Measurements from ENCODE around the gene RBM12.

The RBM12 gene

DNA sequence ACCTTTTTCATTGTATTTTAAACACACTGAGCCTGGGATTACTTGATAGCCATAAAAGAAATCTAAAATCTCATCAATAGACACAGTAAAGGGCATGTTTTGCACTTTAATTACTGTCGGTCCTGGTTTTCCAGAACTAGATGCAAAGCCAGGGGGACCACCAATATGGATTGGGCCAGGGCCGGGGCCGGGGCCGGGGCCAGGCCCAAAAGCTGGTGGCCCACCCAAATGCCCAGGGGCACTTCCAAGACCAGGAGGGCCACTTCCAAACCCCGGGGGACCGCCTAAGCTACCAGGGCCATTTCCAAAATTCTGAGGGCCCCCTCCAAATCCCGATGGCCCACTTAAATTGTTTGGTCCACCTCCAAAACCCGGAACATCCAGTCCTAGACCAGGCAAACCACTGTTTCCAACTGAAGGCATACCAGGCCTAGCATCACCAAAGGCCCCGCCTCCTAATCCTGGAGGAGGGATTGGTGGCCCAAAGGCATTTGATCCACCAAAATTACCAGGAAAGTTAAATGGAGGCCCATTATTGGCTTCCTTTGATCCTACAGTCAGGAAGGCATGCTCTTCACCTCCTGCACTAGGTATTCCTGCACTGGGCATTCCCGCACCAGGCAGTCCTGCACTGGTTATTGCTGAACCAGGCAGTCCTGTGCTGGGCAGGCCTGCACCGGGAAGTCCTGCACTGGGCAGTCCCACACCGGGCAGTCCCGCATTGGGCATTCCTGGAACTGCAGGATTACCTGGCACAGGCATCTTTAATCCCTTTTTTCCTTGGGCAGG lies 11.9 kb downstream of the RBM12 start:
- DNase-seq = no peak

DNA sequence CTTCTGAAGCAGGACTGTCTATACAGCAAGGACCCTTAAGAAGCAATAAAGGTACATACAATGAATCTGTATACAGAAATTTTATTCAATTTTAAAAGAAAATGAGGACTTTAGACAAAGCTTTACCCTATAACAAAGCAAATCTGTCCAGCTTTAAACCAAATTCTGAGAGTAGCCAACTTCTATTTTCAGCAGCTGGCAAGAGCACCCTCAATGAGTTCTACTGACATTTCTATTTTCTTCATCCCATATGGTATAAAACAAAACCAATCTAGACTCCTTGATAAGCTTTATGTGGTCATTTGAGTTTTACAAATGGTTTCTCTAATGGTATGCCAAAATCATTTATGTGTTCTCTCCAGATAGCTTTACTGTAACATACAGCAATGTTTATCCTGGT lies 12.7 kb downstream of the RBM12 start:
- no peak for DNase-seq

DNA sequence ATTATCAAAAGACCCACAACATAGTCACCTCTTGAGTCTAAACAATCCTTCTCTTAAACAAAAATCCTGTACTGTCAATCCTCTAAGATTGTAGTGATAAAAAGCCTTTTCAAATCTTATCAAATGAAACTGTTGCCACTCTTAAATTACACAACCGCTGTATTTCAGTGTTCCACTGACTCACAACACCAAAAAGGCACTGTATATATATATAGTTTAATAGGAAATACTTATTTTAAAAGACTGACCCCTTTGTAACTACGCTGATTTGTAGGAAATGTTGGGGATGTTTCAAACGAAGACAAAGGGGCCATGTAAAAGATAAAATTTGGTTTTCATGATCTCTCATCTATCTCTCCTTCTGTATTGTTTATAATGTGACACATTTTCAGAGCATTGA lies 14.1 kb downstream of the RBM12 start:
- DNase-seq = no peak

DNA sequence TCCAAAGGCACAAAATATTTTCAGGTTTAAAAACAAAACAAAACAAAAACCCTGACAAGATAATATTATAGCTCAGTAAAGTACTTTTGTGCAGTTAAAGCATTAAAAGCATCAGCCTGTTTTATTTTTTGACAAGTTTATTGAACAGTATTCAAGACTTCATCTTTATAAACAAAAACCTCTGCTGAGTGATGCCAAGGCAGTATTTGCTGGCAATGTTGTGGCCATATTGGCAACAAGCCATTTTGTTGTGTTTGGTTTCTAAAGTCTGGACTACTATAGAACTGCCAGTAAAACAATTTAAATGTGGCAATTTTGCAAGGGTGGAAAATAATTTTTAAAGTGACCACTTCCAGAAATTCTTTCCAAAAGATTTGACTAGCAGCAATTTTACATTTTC lies 15.9 kb downstream of the RBM12 start:
- DNase-seq = no peak

DNA sequence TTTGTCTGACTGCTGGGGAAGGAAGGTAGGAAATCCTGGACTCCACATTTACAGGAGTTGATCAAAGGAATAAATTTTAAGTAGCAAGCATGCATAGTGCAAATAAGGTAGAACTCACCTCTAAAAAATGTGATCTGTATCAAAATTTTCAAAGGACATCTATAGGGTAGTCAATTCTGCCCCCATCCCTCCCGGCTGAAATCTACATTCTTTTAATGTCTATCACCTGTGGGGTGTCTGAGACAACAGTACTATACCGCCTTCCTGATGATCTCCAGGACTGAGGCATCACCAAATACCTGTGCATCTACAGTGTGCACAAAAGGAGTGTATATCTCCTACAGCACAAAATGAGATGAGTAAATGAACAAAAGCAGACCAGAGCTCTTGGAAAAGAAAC lies 19.9 kb downstream of the RBM12 start:
- no peak for DNase-seq

DNA sequence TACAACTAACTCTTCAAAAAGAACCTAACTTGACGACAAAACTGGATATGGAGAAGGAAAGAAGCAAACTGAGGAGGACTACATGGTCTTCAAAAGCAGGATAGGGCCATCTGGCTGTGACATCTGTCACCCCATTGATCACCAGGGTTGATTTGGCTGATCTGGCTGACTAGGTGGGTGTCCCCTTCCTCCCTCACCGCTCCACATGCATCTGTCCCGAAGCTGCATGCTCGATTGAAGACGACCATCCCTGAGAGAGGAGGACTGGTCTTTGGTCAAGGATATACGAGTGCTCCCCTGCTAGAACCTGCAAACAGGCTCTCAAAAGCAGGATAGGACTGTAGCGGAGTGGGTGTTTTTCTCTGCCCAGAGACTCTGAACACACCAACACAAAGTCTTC lies 21.7 kb downstream of the RBM12 start:
- no peak for DNase-seq

DNA sequence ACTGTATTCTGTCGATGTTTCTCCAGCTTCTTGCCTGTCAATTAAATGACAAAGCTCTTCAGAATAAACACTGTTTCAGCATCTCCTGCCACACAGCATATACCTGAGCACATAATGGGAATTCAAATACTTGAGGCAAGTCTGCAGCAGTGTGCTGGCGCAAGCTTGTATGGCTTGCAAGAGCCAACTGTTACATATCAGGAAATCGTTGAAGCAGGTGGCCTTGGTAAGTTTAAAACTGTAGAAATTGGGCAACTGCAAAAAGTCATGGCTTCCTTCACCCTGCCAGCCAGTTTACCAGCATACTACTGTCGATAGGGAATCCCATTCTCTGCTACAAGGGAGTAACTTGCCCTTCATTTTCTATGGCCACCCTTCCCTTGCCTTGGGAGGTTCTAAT lies 23.0 kb downstream of the RBM12 start:
- no peak for DNase-seq

DNA sequence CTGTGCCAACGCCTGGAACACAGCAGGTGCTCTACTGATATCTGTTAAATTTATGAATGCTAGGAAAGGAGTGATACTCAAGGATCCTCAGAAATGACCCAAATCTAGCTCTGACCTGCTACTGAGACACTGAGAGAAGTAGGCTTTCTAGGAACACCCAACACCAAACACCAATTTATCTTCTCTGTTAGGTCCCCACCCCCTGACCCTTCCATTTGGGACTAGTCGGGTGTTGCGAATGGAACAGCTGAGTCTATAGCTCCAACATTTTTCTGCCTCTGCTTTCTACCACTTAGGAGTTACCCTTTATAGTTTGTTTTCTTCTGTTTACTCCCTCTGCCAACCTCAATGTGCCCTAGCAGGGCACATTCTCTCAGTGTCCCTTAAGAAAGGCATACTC lies 24.0 kb downstream of the RBM12 start:
- no peak for DNase-seq

DNA sequence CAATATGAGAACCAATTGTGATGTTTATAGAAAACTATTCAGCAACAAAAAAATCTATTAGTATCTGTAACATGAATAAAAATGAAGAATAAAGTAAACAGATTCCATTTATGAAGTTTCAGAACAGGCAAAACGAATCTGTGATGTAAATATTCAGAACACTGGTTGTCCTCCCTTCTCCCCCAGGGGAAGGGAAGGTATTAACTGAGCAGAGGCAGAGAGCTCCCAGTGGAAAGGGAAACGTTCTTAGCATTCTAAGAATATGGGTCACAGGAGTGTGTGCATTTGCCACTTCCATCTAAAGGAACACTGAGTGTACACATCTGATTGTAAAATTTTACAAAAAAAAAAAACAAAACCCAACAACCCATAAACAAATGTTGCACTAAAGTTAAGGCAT lies 25.9 kb downstream of the RBM12 start:
- DNase-seq = no peak

DNA sequence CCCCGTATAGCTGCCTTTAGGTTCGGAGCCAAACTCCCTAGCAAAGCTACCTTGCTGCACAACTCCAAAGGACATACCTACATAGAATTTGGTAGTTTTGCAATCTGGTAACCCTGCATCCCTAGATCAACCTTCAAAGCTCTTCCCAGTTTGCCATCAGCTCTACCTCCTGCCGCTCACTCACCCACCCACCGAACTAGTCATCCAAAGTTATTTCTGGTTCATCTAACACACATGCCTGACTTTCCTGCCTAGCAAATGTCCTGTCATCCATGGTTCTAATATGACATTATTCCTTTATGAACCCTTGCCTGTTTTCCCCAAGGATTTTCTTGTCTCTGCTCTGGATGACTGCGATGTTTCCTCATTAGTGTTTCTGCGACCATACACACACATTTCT lies 27.4 kb downstream of the RBM12 start:
- DNase-seq = no peak

DNA sequence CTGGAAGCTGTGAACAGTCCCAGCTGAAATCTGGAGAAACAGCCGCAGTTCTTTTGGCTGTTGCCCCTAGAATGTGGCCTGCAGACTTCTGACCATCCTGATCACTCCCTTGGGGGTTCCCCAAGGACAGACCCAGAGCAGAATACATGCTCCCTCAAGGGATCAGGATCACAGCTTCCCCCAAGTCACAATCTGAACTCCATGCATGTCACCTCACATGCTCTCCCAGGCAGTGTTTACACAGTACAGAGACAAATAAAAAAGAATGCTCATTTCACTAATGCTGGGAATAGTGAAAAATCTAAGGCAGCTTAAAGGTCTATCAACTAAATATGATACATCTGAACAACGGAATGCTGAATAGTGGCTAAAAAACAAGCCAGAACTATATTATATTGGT lies 28.6 kb downstream of the RBM12 start:
- DNase-seq = no peak

DNA sequence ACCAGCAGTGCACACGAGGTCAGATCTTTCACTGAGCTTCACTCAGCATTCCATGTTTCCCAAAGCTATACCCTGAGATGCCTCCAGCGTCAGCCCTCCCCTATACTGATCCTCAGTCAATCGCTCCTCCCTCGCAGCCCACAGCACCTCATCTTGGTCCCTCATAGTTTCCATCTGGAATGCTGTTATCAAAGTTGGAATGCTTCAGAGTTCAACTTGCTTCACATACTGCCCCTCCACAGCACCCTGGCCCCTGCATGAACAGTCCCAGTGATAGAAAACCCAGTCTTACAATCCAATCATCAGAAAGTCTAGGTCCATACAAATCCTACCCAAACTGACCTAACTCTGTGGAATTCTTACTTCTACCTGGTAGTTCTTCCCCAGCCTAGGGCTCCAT lies 29.0 kb downstream of the RBM12 start:
- DNase-seq = no peak

DNA sequence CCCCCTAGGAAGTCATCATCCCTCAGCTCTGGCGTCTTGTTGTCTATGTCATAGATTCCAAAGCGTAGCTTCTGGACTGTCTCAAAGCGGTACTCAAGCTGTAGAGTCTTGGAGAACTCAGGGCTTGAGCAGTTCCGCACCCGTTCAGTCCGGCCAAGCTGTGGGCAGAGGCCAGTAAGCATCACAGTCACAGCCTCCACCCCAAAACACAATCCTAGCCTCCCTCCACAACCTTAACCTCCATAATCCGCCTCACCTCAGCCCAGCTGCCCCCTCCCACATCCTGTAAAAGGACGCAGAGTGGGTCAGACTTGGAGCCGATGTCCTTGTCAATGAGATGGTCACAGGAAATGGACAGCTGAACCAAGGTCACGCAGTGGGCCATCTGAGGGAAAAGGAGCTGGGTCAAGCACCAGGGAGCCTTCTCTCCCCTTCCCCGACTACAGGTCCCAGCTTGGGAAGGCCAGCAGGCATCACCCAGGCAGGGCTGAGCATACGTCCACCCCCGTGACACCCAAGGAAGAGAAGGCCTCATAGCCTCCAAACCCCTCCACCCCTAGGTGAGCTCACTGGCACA lies 32.1 kb downstream of the RBM12 start:
- DNase-seq = no peak

DNA sequence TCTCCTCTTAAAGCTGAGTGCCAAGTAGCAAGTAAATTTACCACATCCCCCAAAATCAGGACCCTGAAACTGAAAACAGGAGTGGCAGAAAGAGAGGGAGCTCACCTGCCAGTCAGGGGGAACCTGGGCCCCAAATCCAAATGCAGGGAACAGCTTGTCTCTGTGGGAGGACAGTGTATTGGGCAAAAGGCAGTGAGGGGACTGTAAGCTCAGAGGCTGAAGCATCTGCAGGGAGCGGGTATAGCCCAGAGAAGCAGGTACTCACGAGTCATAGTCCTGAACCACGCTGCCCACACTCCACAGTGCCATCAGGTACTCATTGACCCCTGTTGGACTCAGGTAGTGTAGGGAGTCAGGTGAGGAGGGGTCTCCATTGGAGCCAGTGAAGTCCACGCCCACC lies 34.1 kb downstream of the RBM12 start:
- DNase-seq = no peak

DNA sequence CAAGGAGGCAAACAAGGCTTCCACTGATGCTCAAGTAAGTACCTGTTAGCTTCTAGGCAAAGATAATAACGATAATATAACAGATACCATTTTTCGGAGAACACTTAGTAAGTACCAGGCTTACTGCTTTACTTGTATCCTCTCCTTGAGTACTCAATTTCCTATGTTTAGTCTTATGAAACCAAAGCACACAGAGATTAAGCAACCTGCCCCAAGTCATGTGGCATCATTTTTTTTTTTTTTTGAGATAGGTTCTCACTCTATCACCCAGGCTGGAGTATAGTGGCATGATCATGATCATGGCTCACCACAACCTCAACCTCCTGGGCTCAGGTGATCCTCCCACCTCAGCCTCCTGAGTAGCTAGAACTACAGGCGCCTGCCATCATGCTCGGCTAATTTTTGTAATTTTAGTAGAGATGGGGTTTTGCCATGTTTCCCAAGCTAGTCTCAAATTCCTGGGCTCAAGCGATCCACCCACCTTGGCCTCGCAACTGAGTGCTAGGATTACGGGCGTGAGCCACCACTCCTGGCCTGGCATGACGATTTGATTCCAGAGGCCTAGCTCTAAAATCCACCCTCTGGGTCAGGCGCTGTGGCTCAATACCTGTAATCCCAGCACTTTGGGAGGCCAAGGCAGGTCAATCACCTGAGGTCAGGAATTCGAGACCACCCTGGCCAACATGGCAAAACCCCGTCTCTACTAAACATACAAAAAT lies 35.1 kb downstream of the RBM12 start:
- DNase-seq = no peak

DNA sequence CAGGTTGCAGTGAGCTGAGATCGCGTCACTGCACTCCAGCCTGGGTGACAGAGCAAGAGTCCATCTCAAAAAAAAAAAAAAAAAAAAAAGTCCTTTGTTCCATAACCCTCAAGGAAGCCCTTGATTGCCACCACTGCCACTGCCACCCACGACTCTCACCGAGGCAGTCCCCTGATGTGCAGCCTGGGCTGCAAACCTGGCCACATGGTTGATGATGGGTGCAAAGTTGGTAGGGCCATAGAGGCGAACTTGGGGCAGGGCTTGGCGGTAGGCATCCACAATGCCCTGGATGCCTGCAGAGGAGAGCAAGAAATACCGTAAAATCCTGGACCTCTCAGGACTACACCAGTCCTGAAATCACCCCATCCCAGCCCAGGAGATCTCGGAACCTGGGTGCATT lies 37.6 kb downstream of the RBM12 start:
- no peak for DNase-seq

DNA sequence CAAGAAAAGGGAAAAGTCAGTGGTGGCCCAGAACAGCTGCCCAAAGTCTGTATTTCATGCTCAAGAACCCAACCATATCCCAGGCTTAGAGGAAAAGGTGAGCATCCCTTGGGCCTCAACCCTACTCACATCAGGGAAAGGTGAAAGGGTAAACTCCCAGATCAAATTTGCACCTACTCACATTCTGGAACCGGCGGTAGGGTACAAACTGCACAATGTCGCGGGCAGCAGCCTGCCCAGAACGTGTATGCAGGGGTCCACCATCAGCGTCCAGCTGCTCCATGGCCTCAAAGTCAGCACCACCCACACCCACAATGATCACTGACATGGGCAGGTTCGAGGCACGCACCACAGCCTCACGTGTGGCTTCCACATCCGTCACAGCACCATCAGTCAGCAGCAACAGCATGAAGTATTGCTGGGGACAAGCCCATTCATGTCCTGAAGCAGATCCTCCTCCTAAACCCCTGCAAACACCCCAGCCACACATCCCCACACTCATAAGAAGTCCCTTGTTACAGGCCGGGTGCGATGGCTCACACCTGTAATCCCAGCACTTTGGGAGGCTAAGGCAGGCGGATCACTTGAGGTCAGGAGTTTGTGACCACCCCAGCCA lies 38.2 kb downstream of the RBM12 start:
- no peak for DNase-seq

DNA sequence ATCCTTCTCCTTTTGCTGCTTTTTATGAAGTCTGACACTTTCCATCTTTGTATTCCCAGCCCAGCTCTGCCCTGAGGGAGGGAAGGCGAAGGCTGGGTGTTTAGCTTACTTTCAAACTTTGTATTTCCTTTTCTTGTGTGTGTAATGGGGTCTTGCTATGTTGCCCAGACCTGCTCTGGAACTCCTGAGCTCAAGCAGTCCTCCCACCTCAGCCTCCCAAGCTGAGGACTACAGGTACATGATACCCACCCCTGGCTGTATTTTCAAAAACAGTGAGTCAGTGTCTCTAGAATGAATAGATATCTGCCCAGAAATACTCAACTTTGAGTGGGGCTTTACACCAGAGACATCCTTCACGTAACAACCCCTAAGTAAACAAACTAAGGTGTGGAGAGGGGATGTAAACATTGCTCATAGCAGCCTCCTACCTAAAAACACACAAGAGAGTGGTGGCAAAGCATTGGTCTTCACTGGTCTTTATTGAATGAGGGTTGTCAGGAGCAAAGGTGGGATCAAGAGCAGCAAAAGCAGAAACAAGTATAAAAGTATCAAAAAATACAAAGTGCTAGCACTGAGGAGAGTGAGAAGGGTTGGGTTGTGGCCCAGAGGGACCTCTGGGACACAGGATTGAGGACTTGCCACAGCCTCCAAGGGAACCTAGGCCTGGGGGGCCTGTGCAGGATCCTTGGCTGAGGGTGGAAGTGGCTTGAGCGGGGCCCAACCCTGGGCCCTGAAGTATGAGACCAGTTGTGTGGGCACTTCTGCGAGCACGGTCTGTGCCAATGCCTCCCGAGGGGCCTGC lies 38.9 kb downstream of the RBM12 start:
- no peak for DNase-seq

DNA sequence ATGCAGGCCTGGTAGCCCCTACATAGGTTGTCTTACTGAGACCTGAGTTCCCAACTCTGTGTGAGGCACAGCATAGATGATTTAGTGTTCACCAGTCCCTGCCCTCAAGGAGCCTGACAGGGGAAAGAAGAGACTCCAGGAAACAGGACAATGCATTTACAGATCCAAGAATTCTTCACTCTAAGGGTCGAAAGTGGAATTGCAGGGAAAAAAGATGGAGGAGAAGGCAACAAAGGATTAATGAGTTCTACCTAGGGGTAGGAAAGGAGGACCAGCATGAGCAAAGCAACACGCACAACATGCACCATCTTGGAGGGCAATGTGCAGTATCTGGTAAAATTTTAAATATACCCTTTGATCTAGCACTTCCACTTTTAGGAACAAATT lies 43.1 kb downstream of the RBM12 start:
- no peak for DNase-seq

DNA sequence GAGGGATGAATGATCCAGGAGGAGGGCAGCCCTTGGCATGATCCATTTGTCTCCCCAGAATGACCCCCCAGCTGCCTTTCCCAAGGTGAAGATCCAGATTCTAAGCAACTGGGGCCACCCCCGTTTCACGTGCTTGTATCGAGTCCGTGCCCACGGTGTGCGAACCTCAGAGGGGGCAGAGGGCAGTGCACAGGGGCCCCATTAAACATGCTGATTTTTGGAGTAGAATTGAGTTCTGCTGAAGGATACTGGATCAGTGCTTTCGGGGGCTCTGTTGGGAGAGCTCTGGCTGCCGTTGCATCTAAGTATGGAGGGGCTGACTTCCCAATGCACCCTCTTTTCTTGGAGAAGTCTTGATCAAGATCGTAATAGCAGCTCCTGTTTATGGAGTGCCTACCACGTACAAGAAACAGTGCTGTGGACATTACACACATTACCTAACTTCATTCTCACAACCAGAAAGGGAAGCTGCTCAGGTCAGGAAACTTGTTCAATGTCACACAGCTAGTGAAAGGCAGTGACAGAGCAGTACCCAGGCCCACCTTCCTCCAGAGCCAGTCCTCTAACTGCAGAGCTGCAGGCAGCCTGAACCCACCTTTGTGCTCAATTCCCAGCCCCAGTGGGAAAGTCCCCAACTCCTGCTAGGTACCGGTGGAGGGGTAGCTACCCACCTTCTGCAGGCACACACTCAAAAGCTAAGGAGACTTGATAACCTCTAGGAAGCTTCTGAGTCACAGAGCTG lies 43.7 kb downstream of the RBM12 start:
- DNase-seq = no peak

DNA sequence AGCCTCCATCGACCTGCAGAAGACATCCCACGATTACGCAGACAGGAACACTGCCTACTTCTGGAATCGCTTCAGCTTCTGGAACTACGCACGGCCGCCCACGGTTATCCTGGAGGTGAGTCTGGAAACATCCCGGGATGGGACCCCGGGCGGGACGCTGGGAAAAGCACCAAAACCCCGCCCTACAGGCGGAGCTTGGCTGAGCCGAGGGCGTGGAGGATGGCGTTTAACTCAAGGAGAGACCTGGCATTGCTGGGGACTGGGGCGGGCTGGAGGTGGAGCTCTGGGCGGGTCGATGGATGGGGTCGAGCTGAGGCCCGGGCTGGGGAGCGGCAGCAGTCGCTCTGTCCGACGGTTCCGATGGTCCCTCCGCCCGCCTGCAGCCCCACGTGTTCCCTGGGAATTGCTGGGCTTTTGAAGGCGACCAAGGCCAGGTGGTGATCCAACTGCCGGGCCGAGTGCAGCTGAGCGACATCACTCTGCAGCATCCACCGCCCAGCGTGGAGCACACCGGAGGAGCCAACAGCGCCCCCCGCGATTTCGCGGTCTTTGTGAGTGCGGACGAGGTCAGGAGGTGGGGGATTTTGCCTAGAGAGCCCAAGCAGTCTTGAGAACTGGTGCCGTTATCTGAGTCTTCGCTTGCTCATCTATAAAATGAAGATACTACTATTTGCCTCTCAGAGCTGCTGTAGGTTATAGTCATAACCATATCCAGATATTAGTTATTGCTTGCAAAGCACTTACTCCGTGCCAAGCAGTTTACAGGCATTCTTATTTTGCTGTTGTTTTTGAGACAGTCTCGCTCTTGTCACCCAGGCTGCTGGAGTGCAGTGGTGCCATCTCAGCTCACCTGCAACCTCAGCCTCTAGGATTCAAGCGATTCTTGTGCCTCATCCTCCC lies 45.3 kb downstream of the RBM12 start:
- peak; percentile 64 for DNase-seq

All from activated CD4-positive, alpha-beta T cell treated with anti-CD3 and anti-CD28 coated beads for 1 hour (primary cell).